Jurkat, Clone E6-1 (cell line): Measurements from ENCODE around the gene ZC3H13.
"Not testable (repeated sequence)": the region's sequence is repeated elsewhere in the genome, so short reads cannot be mapped to it uniquely, and the experiment has no call there.

Source experiments
- DNase-seq: peaks from one replicate; pipeline ENCODE4 v3.0.0-alpha.2; 2011; ENCODE audit warnings: low read depth, low spot score
- H3K4me3 ChIP-seq: 2 replicates; pipeline ENCODE4 v1.5.1; 2011; ENCODE audit warnings: mild to moderate bottlenecking, low read length, control low read depth, moderate library complexity

ZC3H13 gene

GRCh38 chr13:46016216-46016615, 36.3 kb downstream of the ZC3H13 start:
- no peak for DNase-seq

GRCh38 chr13:46015366-46015765, 37.2 kb downstream of the ZC3H13 start:
- no peak for DNase-seq
- H3K4me3 ChIP-seq, result no peak overlapping the region

More at GRCh38 chr13:46016216-46016615, 36.3 kb downstream of the ZC3H13 start:
- no peak overlapping the region for H3K4me3 ChIP-seq

GRCh38 chr13:46012404-46012803, 40.1 kb downstream of the ZC3H13 start:
- no peak for DNase-seq
- no peak overlapping the region for H3K4me3 ChIP-seq

- DNase-seq, result no peak
- H3K4me3 ChIP-seq, result no peak overlapping the region
Observed at GRCh38 chr13:46010148-46010547, 42.4 kb downstream of the ZC3H13 start.

- no peak for DNase-seq
- H3K4me3 ChIP-seq, result no peak overlapping the region
Observed at GRCh38 chr13:46008631-46009030, 43.9 kb downstream of the ZC3H13 start.

GRCh38 chr13:46006688-46007452, 45.7 kb downstream of the ZC3H13 start:
- DNase-seq, result no peak
- H3K4me3 ChIP-seq, result no peak overlapping the region

- DNase-seq, result no peak
Observed at GRCh38 chr13:46004491-46004890, 48.1 kb downstream of the ZC3H13 start.

GRCh38 chr13:45996631-45997030, 55.9 kb downstream of the ZC3H13 start:
- H3K4me3 ChIP-seq, result no peak overlapping the region
- DNase-seq, result no peak

More at GRCh38 chr13:46004491-46004890, 48.1 kb downstream of the ZC3H13 start:
- H3K4me3 ChIP-seq, result no peak overlapping the region

- no peak overlapping the region for H3K4me3 ChIP-seq
- DNase-seq, result no peak
Observed at GRCh38 chr13:45995245-45995644, 57.3 kb downstream of the ZC3H13 start.

GRCh38 chr13:45994752-45995151, 57.8 kb downstream of the ZC3H13 start:
- no peak for DNase-seq
- no peak overlapping the region for H3K4me3 ChIP-seq

- H3K4me3 ChIP-seq, result no peak overlapping the region
- DNase-seq, result no peak
Observed at GRCh38 chr13:45989607-45990006, 62.9 kb downstream of the ZC3H13 start.

- not testable (repeated sequence) for H3K4me3 ChIP-seq, DNase-seq
Observed at GRCh38 chr13:45981127-45981526, 71.4 kb downstream of the ZC3H13 start.

GRCh38 chr13:45975337-45975736, 77.2 kb downstream of the ZC3H13 start:
- no peak overlapping the region for H3K4me3 ChIP-seq
- no peak for DNase-seq

GRCh38 chr13:45974500-45974899, 78.0 kb downstream of the ZC3H13 start:
- no peak for DNase-seq
- no peak overlapping the region for H3K4me3 ChIP-seq

- no peak for DNase-seq
- no peak overlapping the region for H3K4me3 ChIP-seq
Observed at GRCh38 chr13:45967589-45967988, 85.0 kb downstream of the ZC3H13 start.

GRCh38 chr13:45966715-45967114, 85.8 kb downstream of the ZC3H13 start:
- H3K4me3 ChIP-seq, result no peak overlapping the region
- DNase-seq, result no peak

- no peak for DNase-seq
- no peak overlapping the region for H3K4me3 ChIP-seq
Observed at GRCh38 chr13:45961468-45961867, 91.1 kb downstream of the ZC3H13 start.

GRCh38 chr13:45954836-45955800, 97.4 kb downstream of the ZC3H13 start:
- no peak overlapping the region for H3K4me3 ChIP-seq
- no peak for DNase-seq

GRCh38 chr13:45953082-45953481, 99.5 kb downstream of the ZC3H13 start:
- DNase-seq, result no peak
- H3K4me3 ChIP-seq, result no peak overlapping the region

- DNase-seq, result no peak
Observed at GRCh38 chr13:45951724-45952123, 100.8 kb downstream of the ZC3H13 start.

More at GRCh38 chr13:45951724-45952123, 100.8 kb downstream of the ZC3H13 start:
- no peak overlapping the region for H3K4me3 ChIP-seq
